AG04450 (cell line): ENCODE data around the gene NBDY. TPM values are rescaled to one million over a fixed set of nuclear protein-coding genes. Genes with fewer than 3 reads are reported as not detected.

Experiments
- CTCF ChIA-PET: fragments of 300-600, 350-600 bp; formaldehyde crosslinking; extraction: SDS; loops from one replicate; lab custom pipeline; 2022; ENCODE audit warnings: antibody characterized with exemption, inconsistent platforms; lab: Charles Lee
- POLR2A ChIA-PET: fragments of 350-600 bp; formaldehyde crosslinking; extraction: SDS; loops from one replicate; lab custom pipeline; 2021; ENCODE audit warnings: antibody characterized with exemption, inconsistent platforms; lab: Yijun Ruan, JAX
- DNase-seq: peaks from one replicate; pipeline ENCODE4 v3.0.0-alpha.2; 2011; ENCODE audit warnings: low read depth, low spot score
- H3K27ac ChIP-seq: one replicate; pipeline ENCODE4 v1.5.1; 2012; ENCODE audit warnings: low read depth, low read length, control low read depth
- H3K27me3 ChIP-seq: one replicate; pipeline ENCODE4 v1.6.0; 2012; ENCODE audit warnings: low read length; ENCODE audit not compliant: control insufficient read depth, insufficient read depth
- H3K4me3 ChIP-seq: 2 replicates; pipeline ENCODE4 v1.5.1; 2011; ENCODE audit warnings: mild to moderate bottlenecking, low read depth, low read length, control low read depth
- H3K9me3 ChIP-seq: 2 replicates; pipeline ENCODE4 v1.5.1; 2012; ENCODE audit warnings: low read length; ENCODE audit not compliant: control insufficient read depth, insufficient read depth
- polyA plus RNA-seq: library from polyadenylated mRNA; depleted of rRNA; stranded (reverse); fragments of >200 nt; gene quantifications from 2 replicates; pipeline ENCODE4 v1.2.3, GENCODE V29; 2011; rRNA removed
- TF ChIP-seq, protein P1 (sequence below): IDR thresholded peaks from 2 replicates; pipeline ENCODE4 v1.5.1; 2011; ENCODE audit warnings: low read depth, low read length, control low read depth, inconsistent platforms

NBDY gene
- polyA plus RNA-seq, 1 experiment = 51.7 TPM

DNA sequence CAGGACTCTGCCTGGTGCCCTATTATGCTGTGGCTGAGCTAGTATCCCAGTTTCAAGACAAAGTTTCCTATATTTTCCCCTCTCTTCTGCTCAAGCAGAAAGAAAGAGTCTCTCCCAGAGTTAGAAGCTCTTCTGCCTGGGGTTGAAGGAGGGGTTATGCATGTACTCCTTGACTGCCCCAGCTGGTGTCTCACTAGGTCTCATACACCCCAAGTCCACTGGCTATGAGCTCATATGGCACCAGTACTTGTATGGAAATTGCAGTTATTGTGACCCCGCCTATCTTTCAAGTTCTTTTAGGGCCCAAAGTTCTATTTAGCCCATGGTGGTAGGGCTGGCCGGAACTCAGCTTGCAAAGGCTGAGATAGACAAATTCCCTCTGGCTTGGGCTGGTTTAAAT is 131.8 kb downstream of the NBDY start:
- TF ChIP-seq, protein P1, sequence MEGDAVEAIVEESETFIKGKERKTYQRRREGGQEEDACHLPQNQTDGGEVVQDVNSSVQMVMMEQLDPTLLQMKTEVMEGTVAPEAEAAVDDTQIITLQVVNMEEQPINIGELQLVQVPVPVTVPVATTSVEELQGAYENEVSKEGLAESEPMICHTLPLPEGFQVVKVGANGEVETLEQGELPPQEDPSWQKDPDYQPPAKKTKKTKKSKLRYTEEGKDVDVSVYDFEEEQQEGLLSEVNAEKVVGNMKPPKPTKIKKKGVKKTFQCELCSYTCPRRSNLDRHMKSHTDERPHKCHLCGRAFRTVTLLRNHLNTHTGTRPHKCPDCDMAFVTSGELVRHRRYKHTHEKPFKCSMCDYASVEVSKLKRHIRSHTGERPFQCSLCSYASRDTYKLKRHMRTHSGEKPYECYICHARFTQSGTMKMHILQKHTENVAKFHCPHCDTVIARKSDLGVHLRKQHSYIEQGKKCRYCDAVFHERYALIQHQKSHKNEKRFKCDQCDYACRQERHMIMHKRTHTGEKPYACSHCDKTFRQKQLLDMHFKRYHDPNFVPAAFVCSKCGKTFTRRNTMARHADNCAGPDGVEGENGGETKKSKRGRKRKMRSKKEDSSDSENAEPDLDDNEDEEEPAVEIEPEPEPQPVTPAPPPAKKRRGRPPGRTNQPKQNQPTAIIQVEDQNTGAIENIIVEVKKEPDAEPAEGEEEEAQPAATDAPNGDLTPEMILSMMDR = no peak
- POLR2A ChIA-PET = no interaction called here

More for the DNA sequence above, 131.8 kb downstream of the NBDY start:
- H3K27me3 ChIP-seq = no peaks in the 10 kb centered on the region
- CTCF ChIA-PET = no interaction called here
- no peak for DNase-seq
- H3K4me3 ChIP-seq = no peak overlapping the region
- no peak overlapping the region for H3K27ac ChIP-seq
- no peaks in the 10 kb centered on the region for H3K9me3 ChIP-seq

Other genes with a start within 250 kb of the NBDY start
- gene UBQLN2, start 165.6 kb upstream of the NBDY start, polyA plus RNA-seq = 31.6 and 34.0 TPM in 2 replicates